GM12891 (cell line): ENCODE data around the gene GPC6.

Experiments used
- DNase-seq: peaks from one replicate; pipeline ENCODE4 v3.0.0; 2011; ENCODE audit warnings: low spot score; ENCODE audit not compliant: insufficient read length
- FAIRE-seq: peaks from 2 replicates; lab custom pipeline; 2011; peaks lifted over from hg19 to GRCh38; lab: Jason Lieb, UNC
- PAX5 ChIP-seq: IDR thresholded peaks from 2 replicates; pipeline ENCODE4 v1.6.1; 2011; ENCODE audit warnings: low read length, moderate library complexity, mild to moderate bottlenecking; ENCODE audit not compliant: insufficient read depth, severe bottlenecking
- POLR2A ChIP-seq: IDR thresholded peaks from 2 replicates; pipeline ENCODE4 v1.6.1; 2011; ENCODE audit warnings: low read depth, low read length, control low read depth
- POLR2AphosphoS5 ChIP-seq: IDR thresholded peaks from 2 replicates; pipeline ENCODE4 v1.6.1; 2011; ENCODE audit warnings: low read depth, low read length, control low read depth
- POU2F2 ChIP-seq: IDR thresholded peaks from 2 replicates; pipeline ENCODE4 v1.6.1; 2011; ENCODE audit warnings: low read depth, mild to moderate bottlenecking, control low read depth, low read length, moderate library complexity
- SPI1 ChIP-seq: IDR thresholded peaks from 2 replicates; pipeline ENCODE4 v1.6.1; 2011; ENCODE audit warnings: low read depth, low read length, control low read depth
- TAF1 ChIP-seq: IDR thresholded peaks from 2 replicates; pipeline ENCODE4 v1.6.1; 2011; ENCODE audit warnings: low read depth, low read length, control low read depth

GPC6 gene

DNA sequence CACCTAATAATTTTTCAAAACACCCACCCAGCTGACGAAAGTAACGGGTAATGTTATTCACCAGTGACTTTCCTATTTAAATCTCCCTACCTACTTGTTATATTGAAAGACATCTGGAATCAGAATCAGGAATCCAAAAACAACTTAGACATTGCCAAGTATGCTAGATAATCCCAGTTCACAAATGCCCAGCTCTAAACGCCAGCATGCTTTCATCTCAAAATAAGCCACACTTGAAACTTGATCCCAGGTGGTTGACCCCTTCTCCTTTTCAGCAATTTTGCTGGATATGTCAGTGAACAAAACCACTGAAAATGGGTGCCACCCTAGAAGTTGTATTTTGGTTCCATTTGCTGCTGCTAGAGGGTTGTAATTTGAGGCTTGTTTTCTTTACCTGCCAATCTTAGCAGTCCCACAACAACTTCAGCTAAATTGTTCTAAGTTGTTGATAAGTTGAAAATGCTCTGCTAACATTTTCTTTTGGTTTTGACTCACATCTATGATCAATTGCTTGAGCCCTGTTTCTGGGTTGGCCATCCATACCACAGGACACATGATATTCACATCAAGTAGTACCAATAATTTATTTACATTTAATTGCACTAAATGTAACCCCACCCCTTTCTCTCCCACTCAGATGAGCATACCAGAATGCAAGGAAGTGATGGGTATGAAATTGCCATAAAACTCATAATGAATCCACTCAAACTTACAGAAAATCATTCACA is 1186.4 kb downstream of the GPC6 start:
- FAIRE-seq = no peak
- TF ChIP-seq PAX5 (no peak), SPI1 (no peak), TAF1 (no peak), POLR2AphosphoS5 (no peak), POLR2A (no peak), POU2F2 (no peak)
- DNase-seq = no peak

DNA sequence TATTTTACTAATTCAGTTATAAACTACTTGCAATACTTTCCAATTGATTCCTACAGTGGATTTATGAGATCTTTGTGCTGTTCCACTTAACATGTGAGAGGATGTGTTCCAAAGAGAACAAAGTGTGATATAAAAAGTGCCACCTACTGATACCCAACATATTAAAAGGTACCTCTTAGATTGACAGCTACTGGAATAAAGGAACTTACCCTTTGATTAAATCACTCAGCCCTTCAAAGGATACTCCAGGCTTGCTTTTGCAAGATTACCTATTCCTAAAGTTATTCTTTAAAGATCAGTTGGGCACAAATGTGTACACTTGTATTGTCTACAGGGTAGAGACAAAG is 1187.0 kb downstream of the GPC6 start:
- no peak for TF ChIP-seq POLR2AphosphoS5
- no peak for TF ChIP-seq SPI1
- FAIRE-seq (no peak), DNase-seq (no peak)

DNA sequence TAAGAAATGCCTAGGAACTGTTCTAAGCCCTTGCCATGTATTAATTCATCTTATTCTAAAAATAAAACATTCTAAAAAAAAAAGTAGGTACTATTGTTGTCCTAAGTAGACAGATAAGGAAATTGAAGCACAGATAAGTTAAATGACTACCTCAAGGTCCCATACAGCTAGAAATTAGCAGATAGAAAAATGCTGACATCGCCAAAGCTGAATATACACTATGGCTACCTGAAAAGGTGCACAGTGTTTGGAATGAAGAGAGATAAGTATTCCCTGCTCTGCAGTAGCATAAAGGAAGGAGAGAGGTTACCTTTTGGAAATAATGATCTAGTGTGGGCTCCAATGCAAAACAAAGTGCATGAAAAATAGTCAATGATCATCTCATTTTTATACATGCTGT is 1187.5 kb downstream of the GPC6 start:
- DNase-seq (no peak), FAIRE-seq (no peak)
- no peak for TF ChIP-seq TAF1
- no peak for TF ChIP-seq POU2F2
- TF ChIP-seq SPI1 = no peak
- no peak for TF ChIP-seq POLR2AphosphoS5
- no peak for TF ChIP-seq POLR2A

DNA sequence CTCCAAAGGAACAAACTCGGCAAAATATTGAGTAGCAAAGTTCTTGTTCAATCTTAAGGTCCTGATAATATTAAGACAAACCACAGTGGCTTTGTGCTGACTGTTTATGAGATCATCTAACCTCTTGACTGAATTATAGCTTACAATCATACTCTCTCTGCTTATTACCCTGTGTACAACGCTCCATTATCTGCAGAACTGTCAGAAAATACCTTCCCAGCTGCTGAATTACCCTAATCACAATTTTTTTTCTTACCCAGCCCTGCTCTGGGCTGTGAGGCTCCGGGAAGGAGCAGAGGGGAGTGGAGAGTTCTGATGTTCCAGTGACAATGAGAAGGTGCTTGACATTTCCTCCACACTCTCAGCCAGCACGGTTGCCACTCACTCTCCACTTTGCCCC is 1188.1 kb downstream of the GPC6 start:
- TF ChIP-seq POU2F2 (no peak), POLR2AphosphoS5 (no peak), SPI1 (no peak), POLR2A (no peak), PAX5 (no peak), TAF1 (no peak)
- DNase-seq (no peak), FAIRE-seq (no peak)

- DNase-seq (no peak), FAIRE-seq (no peak)
- TF ChIP-seq POLR2A (no peak), PAX5 (no peak), POU2F2 (no peak), TAF1 (no peak), POLR2AphosphoS5 (no peak), SPI1 (no peak)
Measured at GRCh38 chr13:94415500-94416237, 1189.1 kb downstream of the GPC6 start.

- TF ChIP-seq PAX5 (no peak), POLR2A (no peak), POU2F2 (no peak), POLR2AphosphoS5 (no peak), TAF1 (no peak), SPI1 (no peak)
- FAIRE-seq (no peak), DNase-seq (no peak)
Measured at GRCh38 chr13:94416454-94417080, 1190.0 kb downstream of the GPC6 start.

- DNase-seq (no peak), FAIRE-seq (no peak)
- TF ChIP-seq TAF1 (no peak), POLR2AphosphoS5 (no peak), POU2F2 (no peak)
Measured at GRCh38 chr13:94417294-94417693, 1190.7 kb downstream of the GPC6 start.

- DNase-seq (no peak), FAIRE-seq (no peak)
- TF ChIP-seq TAF1 (no peak), PAX5 (no peak), SPI1 (no peak), POLR2AphosphoS5 (no peak), POU2F2 (no peak), POLR2A (no peak)
Measured at GRCh38 chr13:94419304-94419924, 1192.8 kb downstream of the GPC6 start.

- TF ChIP-seq POU2F2 (no peak), TAF1 (no peak), POLR2AphosphoS5 (no peak), SPI1 (no peak), PAX5 (no peak), POLR2A (no peak)
- DNase-seq (no peak), FAIRE-seq (no peak)
Measured at GRCh38 chr13:94419925-94420305, 1193.3 kb downstream of the GPC6 start.
